Neural progenitor cell (in vitro differentiated cells): ENCODE results near the gene MRPL3. TPM values are rescaled to one million over a fixed set of nuclear protein-coding genes. Genes with fewer than 3 reads are reported as not detected.

ENCODE experiments used
- DNase-seq: peaks from one replicate; pipeline ENCODE4 v3.0.0-alpha.2; 2016; ENCODE audit warnings: low spot score
- H2AFZ ChIP-seq: fragments of 200-600 bp; sonication (generic); replicated peaks from 2 replicates; pipeline ENCODE4 v1.6.1; 2016; ENCODE audit warnings: antibody characterized with exemption
- H3F3A ChIP-seq: fragments of 200-600 bp; sonication (generic); 2 replicates; pipeline ENCODE4 v1.6.1; 2016; ENCODE audit warnings: antibody characterized with exemption, low read depth
- H3K27ac ChIP-seq: fragments of 200-600 bp; sonication (generic); 2 replicates; pipeline ENCODE4 v1.5.1; 2016; ENCODE audit warnings: mild to moderate bottlenecking
- H3K27me3 ChIP-seq: fragments of 200-600 bp; sonication (generic); 2 replicates; pipeline ENCODE4 v1.6.1; 2016; ENCODE audit warnings: mild to moderate bottlenecking, moderate library complexity
- H3K36me3 ChIP-seq: fragments of 200-600 bp; sonication (generic); 2 replicates; pipeline ENCODE4 v1.5.1; 2016
- H3K4me1 ChIP-seq: fragments of 200-600 bp; sonication (generic); 2 replicates; pipeline ENCODE4 v1.6.1; 2016; ENCODE audit warnings: mixed run types
- H3K4me2 ChIP-seq: fragments of 200-600 bp; sonication (generic); 2 replicates; pipeline ENCODE4 v1.6.1; 2016
- H3K4me3 ChIP-seq: fragments of 200-600 bp; sonication (generic); 2 replicates; pipeline ENCODE4 v1.5.1; 2016
- H3K79me2 ChIP-seq: fragments of 200-600 bp; sonication (generic); 2 replicates; pipeline ENCODE4 v1.6.1; 2016; ENCODE audit warnings: low read depth
- H3K9ac ChIP-seq: fragments of 200-600 bp; sonication (generic); 2 replicates; pipeline ENCODE4 v1.6.1; 2016
- H3K9me3 ChIP-seq: fragments of 200-600 bp; sonication (generic); 2 replicates; pipeline ENCODE4 v1.5.1; 2016; ENCODE audit warnings: low read depth
- H4K20me1 ChIP-seq: fragments of 200-600 bp; sonication (generic); 2 replicates; pipeline ENCODE4 v1.6.1; 2016; ENCODE audit warnings: low read depth
- H3K27ac Mint-ChIP-seq: 3 replicates; pipeline ENCODE4 v1.8.0; 2021; ENCODE audit warnings: mixed read lengths
- H3K27me3 Mint-ChIP-seq: 2 replicates; pipeline ENCODE4 v1.8.0; 2022; ENCODE audit warnings: low read depth, mild to moderate bottlenecking, inconsistent platforms, moderate library complexity, mixed read lengths; ENCODE audit not compliant: insufficient read depth
- H3K36me3 Mint-ChIP-seq: 3 replicates; pipeline ENCODE4 v1.8.0; 2021; ENCODE audit warnings: mixed read lengths
- H3K4me1 Mint-ChIP-seq: 3 replicates; pipeline ENCODE4 v1.8.0; 2021; ENCODE audit warnings: mixed read lengths
- H3K4me3 Mint-ChIP-seq: 3 replicates; pipeline ENCODE4 v1.8.0; 2021; ENCODE audit warnings: mild to moderate bottlenecking, moderate library complexity, mixed read lengths
- H3K9me3 Mint-ChIP-seq: 3 replicates; pipeline ENCODE4 v1.8.0; 2020; ENCODE audit warnings: mixed read lengths
- CTCF ChIP-seq: fragments of 200-600 bp; sonication (generic); IDR thresholded peaks from 2 replicates; pipeline ENCODE4 v1.5.1; 2017; ENCODE audit warnings: antibody characterized with exemption, mild to moderate bottlenecking
- EZH2 ChIP-seq: fragments of 200-600 bp; sonication (generic); IDR thresholded peaks from 2 replicates; pipeline ENCODE4 v1.6.1; 2017; ENCODE audit warnings: antibody characterized with exemption, mild to moderate bottlenecking, moderate library complexity
- EZH2phosphoT487 ChIP-seq: fragments of 200-600 bp; sonication (generic); IDR thresholded peaks from 2 replicates; pipeline ENCODE4 v1.6.1; 2017; ENCODE audit warnings: antibody characterized with exemption
- total RNA-seq: library from RNA; depleted of rRNA; stranded (reverse); fragments of >200 nt; gene quantifications from 2 replicates; pipeline ENCODE4 v1.2.3, GENCODE V29; 2015; ENCODE audit warnings: low replicate concordance

The MRPL3 gene
- total RNA-seq: 148 and 202 TPM in 2 replicates

GRCh38 chr3:131502530-131503319 is at the start of gene MRPL3:
TSS of gene MRPL3 (minus strand) at chr3:131502971. CDS start at chr3:131502821, 150 bp downstream.
- Histone ChIP-seq H3K4me2 (peak within 1 kb of the TSS; percentile 76), H3F3A (no peaks in the 10 kb centered on the region), H2AFZ (peak within 1 kb of the TSS; percentile 99), H4K20me1 (no peaks in the 10 kb centered on the region), H3K27ac (peak within 1 kb of the TSS; percentile 18), H3K9me3 (no peaks in the 10 kb centered on the region), H3K27me3 (peaks cover 41% of the 10 kb centered on the region), H3K79me2 (peaks cover 37% of the 10 kb centered on the region), H3K36me3 (peaks cover 15% of the 10 kb centered on the region), H3K4me1 (peaks cover 13% of the 10 kb centered on the region), H3K4me3 (peak within 1 kb of the TSS; percentile 86), H3K9ac (peak within 1 kb of the TSS; percentile 92)
- TF ChIP-seq EZH2phosphoT487: peak; percentile 24
- TF ChIP-seq CTCF: no peak
- TF ChIP-seq EZH2: peak; percentile 70
- no peaks in the 10 kb centered on the region for H3K9me3 Mint-ChIP-seq
- peaks cover 22% of the 10 kb centered on the region for H3K36me3 Mint-ChIP-seq
- H3K4me3 Mint-ChIP-seq: peak within 1 kb of the TSS; percentile 98
- no peaks in the 10 kb centered on the region for H3K27me3 Mint-ChIP-seq
- peak within 1 kb of the TSS; percentile 98 for H3K27ac Mint-ChIP-seq
- H3K4me1 Mint-ChIP-seq: peaks cover 30% of the 10 kb centered on the region
- peak; percentile 91 for DNase-seq

- Histone ChIP-seq H3K4me1 (peaks cover 18% of the 10 kb centered on the region), H3K27me3 (no peaks in the 10 kb centered on the region), H3K27ac (no peak overlapping the region), H3K79me2 (no peaks in the 10 kb centered on the region), H2AFZ (no peak overlapping the region), H3K4me3 (no peak overlapping the region), H3K9me3 (no peaks in the 10 kb centered on the region), H3K9ac (no peak overlapping the region), H3K4me2 (no peak overlapping the region), H3K36me3 (no peaks in the 10 kb centered on the region), H4K20me1 (no peaks in the 10 kb centered on the region), H3F3A (no peaks in the 10 kb centered on the region)
- peaks cover 14% of the 10 kb centered on the region for H3K4me1 Mint-ChIP-seq
- H3K36me3 Mint-ChIP-seq: no peaks in the 10 kb centered on the region
- TF ChIP-seq EZH2phosphoT487: no peak
- no peak for TF ChIP-seq EZH2
- no peak for TF ChIP-seq CTCF
- H3K9me3 Mint-ChIP-seq: no peaks in the 10 kb centered on the region
- H3K27ac Mint-ChIP-seq: no peak overlapping the region
- no peak for DNase-seq
- no peak overlapping the region for H3K4me3 Mint-ChIP-seq
- H3K27me3 Mint-ChIP-seq: peaks cover 2% of the 10 kb centered on the region
Measured at GRCh38 chr3:131551761-131552160, 49.0 kb upstream of the MRPL3 start.

GRCh38 chr3:131550562-131551465 is 48.0 kb upstream of the MRPL3 start:
- Histone ChIP-seq H3F3A (no peaks in the 10 kb centered on the region), H3K4me3 (no peak overlapping the region), H2AFZ (no peak overlapping the region), H3K9ac (no peak overlapping the region), H3K27ac (no peak overlapping the region), H3K4me1 (peaks cover 18% of the 10 kb centered on the region), H3K4me2 (no peak overlapping the region), H3K36me3 (no peaks in the 10 kb centered on the region), H3K9me3 (no peaks in the 10 kb centered on the region), H3K27me3 (no peaks in the 10 kb centered on the region), H4K20me1 (no peaks in the 10 kb centered on the region), H3K79me2 (no peaks in the 10 kb centered on the region)
- Mint-ChIP-seq H3K9me3 (no peaks in the 10 kb centered on the region), H3K27ac (no peak overlapping the region), H3K36me3 (no peaks in the 10 kb centered on the region), H3K4me1 (peaks cover 14% of the 10 kb centered on the region), H3K27me3 (peaks cover 2% of the 10 kb centered on the region), H3K4me3 (no peak overlapping the region)
- no peak for DNase-seq
- no peak for TF ChIP-seq CTCF
- TF ChIP-seq EZH2: no peak
- no peak for TF ChIP-seq EZH2phosphoT487
